Ectodermal cell (in vitro differentiated cells): ENCODE results near the gene PCNX2.

Experiments
- H3K27ac ChIP-seq: 2 replicates; pipeline ENCODE4 v1.7.0; 2013; ENCODE audit warnings: mild to moderate bottlenecking, low read depth, low read length; ENCODE audit not compliant: insufficient read depth, poor library complexity, severe bottlenecking
- H3K27me3 ChIP-seq: 2 replicates; pipeline ENCODE4 v1.7.0; 2013; ENCODE audit warnings: mild to moderate bottlenecking, low read length; ENCODE audit not compliant: insufficient read depth, control insufficient read depth, poor library complexity, severe bottlenecking
- H3K36me3 ChIP-seq: one replicate; pipeline ENCODE4 v1.7.0; 2013; ENCODE audit warnings: low read length; ENCODE audit not compliant: control insufficient read depth, insufficient read depth
- H3K4me1 ChIP-seq: one replicate; pipeline ENCODE4 v1.7.0; 2013; ENCODE audit warnings: low read length; ENCODE audit not compliant: control insufficient read depth, insufficient read depth
- H3K4me3 ChIP-seq: 2 replicates; pipeline ENCODE4 v1.7.0; 2013; ENCODE audit warnings: low read depth, low read length, control low read depth; ENCODE audit not compliant: insufficient read depth
- H3K9me3 ChIP-seq: 2 replicates; pipeline ENCODE4 v1.7.0; 2013; ENCODE audit warnings: mild to moderate bottlenecking, low read length, moderate library complexity; ENCODE audit not compliant: control insufficient read depth
- WGBS, 2 experiments: methylation state at CpG; one replicate each; pipeline ENCODE4 v1.1.7; 2013; ENCODE audit warnings: missing lambda C conversion rate in 2 of 2; 5-methylcytosine and 5-hydroxymethylcytosine counted together

PCNX2 gene

GRCh38 chr1:233229288-233229687 lies 66.2 kb downstream of the PCNX2 start:
- no peaks in the 10 kb centered on the region for H3K4me1 ChIP-seq
- H3K36me3 ChIP-seq: no peaks in the 10 kb centered on the region
- WGBS, 2 experiments: 94 to 98% methylated on average over 3 of the region's 3 CpGs
- H3K4me3 ChIP-seq: no peak overlapping the region
- no peak overlapping the region for H3K27ac ChIP-seq
- no peaks in the 10 kb centered on the region for H3K27me3 ChIP-seq
- no peaks in the 10 kb centered on the region for H3K9me3 ChIP-seq

DNA sequence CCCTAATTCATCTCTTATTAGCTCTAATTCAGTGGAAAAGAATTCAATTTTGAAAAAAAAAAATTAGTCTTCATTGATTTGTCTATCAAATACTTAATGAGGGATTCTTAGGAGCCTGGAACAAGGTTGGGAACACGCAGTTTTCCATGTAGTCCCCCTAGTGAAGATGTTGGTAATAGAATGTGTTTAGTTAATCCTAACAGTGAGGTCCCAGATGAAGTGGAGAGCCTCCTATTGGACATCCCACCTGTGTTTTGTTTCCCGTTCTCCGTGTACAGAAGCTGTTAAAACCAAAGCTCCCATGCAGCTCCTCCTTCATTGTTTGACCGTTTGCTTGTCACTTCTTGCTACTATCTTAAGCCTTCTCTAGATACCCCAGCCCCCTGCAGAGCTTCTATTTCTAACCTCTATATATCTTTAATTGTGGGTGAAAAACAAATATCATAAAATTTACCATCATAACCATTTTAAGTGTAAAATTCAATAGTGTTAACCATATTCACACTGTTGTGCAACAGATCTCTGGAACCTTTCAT lies 67.5 kb downstream of the PCNX2 start:
- H3K4me1 ChIP-seq: no peaks in the 10 kb centered on the region
- no peaks in the 10 kb centered on the region for H3K9me3 ChIP-seq
- 83 to 90% methylated on average over 4 of the region's 4 CpGs for WGBS, 2 experiments
- H3K27me3 ChIP-seq: no peaks in the 10 kb centered on the region
- no peaks in the 10 kb centered on the region for H3K36me3 ChIP-seq
- no peak overlapping the region for H3K27ac ChIP-seq
- no peak overlapping the region for H3K4me3 ChIP-seq

DNA sequence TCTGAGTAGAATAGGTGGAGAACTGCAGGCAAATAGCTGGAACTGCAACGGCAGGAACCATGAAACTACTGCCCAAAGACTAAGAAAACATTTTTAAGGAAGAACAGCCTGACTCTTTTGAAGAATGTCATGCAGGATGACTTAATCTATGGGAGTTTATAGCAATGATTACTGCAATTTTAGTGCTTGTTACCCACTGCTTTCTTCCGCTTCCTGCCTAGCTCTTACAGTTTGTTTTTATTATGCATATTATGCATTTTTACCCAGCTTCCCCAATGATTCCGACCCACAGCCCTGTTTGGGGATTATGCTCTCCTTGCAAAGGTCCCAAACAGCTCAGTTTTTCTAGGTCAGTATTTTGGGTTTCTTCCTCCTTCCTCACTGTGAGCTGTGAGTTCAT lies 71.2 kb downstream of the PCNX2 start:
- no peaks in the 10 kb centered on the region for H3K4me1 ChIP-seq
- WGBS, 2 experiments: 93 to 98% methylated on average over 3 of the region's 3 CpGs
- no peaks in the 10 kb centered on the region for H3K36me3 ChIP-seq

DNA sequence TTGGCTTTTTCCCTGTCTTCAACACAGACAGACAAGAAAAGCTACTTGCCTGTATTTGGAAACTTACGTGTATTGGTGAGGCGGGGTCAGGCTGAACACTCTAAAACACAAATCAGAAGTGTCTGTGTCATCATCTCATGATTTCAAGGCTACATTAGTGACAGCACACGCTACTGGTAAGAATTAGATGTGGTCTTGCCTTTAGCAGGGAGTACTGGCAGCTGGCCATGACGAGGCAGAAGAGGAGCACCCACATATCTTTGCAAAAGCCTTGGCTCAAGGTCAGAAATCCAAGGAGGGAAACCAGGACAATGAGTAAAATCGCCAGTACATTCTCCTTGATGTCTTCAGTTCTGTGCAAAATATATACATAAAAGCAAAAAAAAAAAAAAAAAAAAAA lies 77.7 kb downstream of the PCNX2 start:
- Histone ChIP-seq H3K4me3 (no peak overlapping the region), H3K9me3 (no peaks in the 10 kb centered on the region), H3K27ac (no peak overlapping the region), H3K27me3 (no peaks in the 10 kb centered on the region), H3K36me3 (no peaks in the 10 kb centered on the region), H3K4me1 (no peaks in the 10 kb centered on the region)
- WGBS, 2 experiments: 89 to 98% methylated on average over 4 of the region's 5 CpGs

More for the DNA sequence above, 71.2 kb downstream of the PCNX2 start:
- no peaks in the 10 kb centered on the region for H3K27me3 ChIP-seq
- no peaks in the 10 kb centered on the region for H3K9me3 ChIP-seq
- no peak overlapping the region for H3K4me3 ChIP-seq
- H3K27ac ChIP-seq: no peak overlapping the region

DNA sequence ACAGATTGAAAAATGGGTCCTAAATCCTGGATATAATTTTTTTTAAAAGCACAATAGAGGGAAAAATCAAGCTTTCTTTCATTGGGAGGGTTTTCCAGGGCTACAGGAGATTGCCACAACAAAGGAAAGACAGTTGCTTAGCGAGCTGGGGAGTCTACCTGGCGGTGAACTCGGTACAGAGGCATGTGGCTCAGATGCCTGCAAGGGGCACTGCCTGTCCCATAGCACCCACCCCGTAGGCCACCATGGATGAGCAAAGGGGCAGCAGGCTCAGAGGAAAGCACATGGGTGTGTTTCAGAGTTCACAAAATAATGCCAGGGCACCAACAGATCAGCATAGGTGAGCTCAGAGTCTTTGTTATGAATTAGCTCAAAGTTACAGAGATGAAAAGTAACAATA lies 79.5 kb downstream of the PCNX2 start:
- H3K36me3 ChIP-seq: no peaks in the 10 kb centered on the region
- 92% methylated on average over 4 of the region's 4 CpGs for WGBS, 2 experiments

GRCh38 chr1:233215135-233215760 lies 80.3 kb downstream of the PCNX2 start:
- Histone ChIP-seq H3K4me3 (no peak overlapping the region), H3K36me3 (no peaks in the 10 kb centered on the region), H3K9me3 (no peaks in the 10 kb centered on the region), H3K27me3 (no peaks in the 10 kb centered on the region), H3K27ac (no peak overlapping the region), H3K4me1 (no peaks in the 10 kb centered on the region)
- WGBS, 2 experiments: 94 to 95% methylated on average over 3 of the region's 3 CpGs

More for the DNA sequence above, 79.5 kb downstream of the PCNX2 start:
- Histone ChIP-seq H3K27me3 (no peaks in the 10 kb centered on the region), H3K9me3 (no peaks in the 10 kb centered on the region), H3K4me1 (no peaks in the 10 kb centered on the region), H3K4me3 (no peak overlapping the region), H3K27ac (no peak overlapping the region)

DNA sequence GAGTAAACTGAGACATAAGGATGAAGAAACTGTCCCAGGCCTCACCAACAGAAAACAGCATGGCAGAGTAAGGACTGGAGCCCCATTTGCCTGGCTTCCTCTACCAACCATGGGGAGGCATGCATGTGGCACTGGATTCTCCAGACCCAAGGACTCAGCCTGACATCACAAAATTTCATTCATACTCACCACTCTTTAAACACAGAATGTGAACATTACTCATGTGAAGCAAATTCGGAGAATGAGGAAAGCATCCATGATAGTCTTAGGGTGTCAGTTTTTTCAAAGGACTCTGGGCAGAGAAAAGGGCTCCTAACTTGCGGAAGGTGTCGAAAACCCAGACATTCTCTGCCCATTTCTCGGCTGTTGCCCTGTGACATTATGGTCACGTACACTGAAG lies 83.9 kb downstream of the PCNX2 start:
- Histone ChIP-seq H3K4me3 (no peak overlapping the region), H3K27ac (no peak overlapping the region), H3K36me3 (no peaks in the 10 kb centered on the region), H3K4me1 (no peaks in the 10 kb centered on the region), H3K27me3 (no peaks in the 10 kb centered on the region), H3K9me3 (no peaks in the 10 kb centered on the region)
- 95% methylated on average over 5 of the region's 5 CpGs for WGBS, 2 experiments

GRCh38 chr1:233211106-233211505 lies 84.4 kb downstream of the PCNX2 start:
- H3K9me3 ChIP-seq: no peaks in the 10 kb centered on the region
- H3K27me3 ChIP-seq: no peaks in the 10 kb centered on the region
- WGBS, 2 experiments: 95% methylated on average over 1 of the region's 1 CpG
- H3K4me3 ChIP-seq: no peak overlapping the region
- H3K27ac ChIP-seq: no peak overlapping the region
- no peaks in the 10 kb centered on the region for H3K36me3 ChIP-seq
- H3K4me1 ChIP-seq: no peaks in the 10 kb centered on the region

GRCh38 chr1:233209481-233209880 lies 86.0 kb downstream of the PCNX2 start:
- Histone ChIP-seq H3K36me3 (no peaks in the 10 kb centered on the region), H3K9me3 (no peaks in the 10 kb centered on the region), H3K27me3 (no peaks in the 10 kb centered on the region), H3K4me1 (no peaks in the 10 kb centered on the region), H3K27ac (no peak overlapping the region), H3K4me3 (no peak overlapping the region)
- WGBS, 2 experiments: 96 to 100% methylated on average over 1 to 2 of the region's 2 CpGs

DNA sequence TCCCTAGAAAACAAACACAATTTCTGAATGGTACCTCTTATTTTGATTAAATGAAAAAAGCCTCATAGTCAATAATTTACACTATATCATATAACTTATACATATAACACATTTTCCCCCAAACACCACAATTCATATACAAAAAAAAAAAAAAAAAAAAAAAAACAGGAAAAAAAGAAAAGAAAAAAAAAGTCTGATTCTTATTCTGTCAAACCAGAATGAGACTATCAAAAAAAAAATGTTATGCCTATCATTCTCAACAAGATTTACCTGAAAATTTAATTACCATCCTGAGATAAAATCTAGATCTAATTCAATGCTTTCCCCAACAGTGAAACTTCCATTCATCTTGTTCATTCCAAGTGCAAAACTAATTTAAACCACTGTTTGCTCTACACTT lies 86.8 kb downstream of the PCNX2 start:
- no peak overlapping the region for H3K27ac ChIP-seq
- no peaks in the 10 kb centered on the region for H3K36me3 ChIP-seq
- H3K4me1 ChIP-seq: no peaks in the 10 kb centered on the region
- no peaks in the 10 kb centered on the region for H3K9me3 ChIP-seq
- H3K4me3 ChIP-seq: no peak overlapping the region
- H3K27me3 ChIP-seq: no peaks in the 10 kb centered on the region
